Thymus (tissue), 14 donors: Measurements from ENCODE around the gene FRRS1. TPM values are rescaled to one million over a fixed set of nuclear protein-coding genes. Genes with fewer than 3 reads are reported as not detected.
A peak's percentile ranks its signal among the peaks of the same experiment; 100 is the strongest.
"Not testable (repeated sequence)": the region's sequence is repeated elsewhere in the genome, so short reads cannot be mapped to it uniquely, and the experiment has no call there.

Experiments used
- DNase-seq, 9 donors: peaks; one replicate each; pipeline ENCODE4 v3.0.0-alpha.2; 2013; ENCODE audit warnings: low spot score in 9 of 9, low read depth in 6 of 9, missing footprints in 1 of 9
- H3K27ac ChIP-seq, 2 donors: one replicate each; pipeline ENCODE4 v1.5.1; 2013; ENCODE audit warnings: control low read depth in 1 of 2, low read depth in 1 of 2, low read length in 1 of 2, mild to moderate bottlenecking in 1 of 2, moderate library complexity in 1 of 2
- H3K27me3 ChIP-seq, 2 donors: one replicate each; pipeline ENCODE4 v1.5.1; 2013; ENCODE audit warnings: low read length in 1 of 2; ENCODE audit not compliant: control insufficient read depth in 2 of 2, insufficient read depth in 1 of 2
- H3K36me3 ChIP-seq, 2 donors: one replicate each; pipeline ENCODE4 v1.5.1; 2013; ENCODE audit warnings: low read length in 1 of 2, mild to moderate bottlenecking in 1 of 2, moderate library complexity in 1 of 2; ENCODE audit not compliant: control insufficient read depth in 2 of 2, insufficient read depth in 2 of 2
- H3K4me1 ChIP-seq, 2 donors: one replicate each; pipeline ENCODE4 v1.5.1; 2013; ENCODE audit warnings: low read length in 2 of 2; ENCODE audit not compliant: control insufficient read depth in 2 of 2, insufficient read depth in 2 of 2
- H3K4me3 ChIP-seq, 2 donors: one replicate each; pipeline ENCODE4 v1.5.1; 2013; ENCODE audit warnings: low read length in 2 of 2, control low read depth in 1 of 2, mild to moderate bottlenecking in 1 of 2
- H3K9me3 ChIP-seq, 2 donors: one replicate each; pipeline ENCODE4 v1.5.1; 2013; ENCODE audit warnings: low read length in 1 of 2, mild to moderate bottlenecking in 1 of 2; ENCODE audit not compliant: control insufficient read depth in 2 of 2, insufficient read depth in 1 of 2
- WGBS: extraction: QIAGEN DNeasy Blood & Tissue Kit; methylation state at CpG from one replicate; pipeline ENCODE4 v1.1.7; 2013; 5-methylcytosine and 5-hydroxymethylcytosine counted together
- long read RNA-seq, 10 donors: transcript quantifications; one replicate each; lab custom pipeline, GENCODE V29; 2026
- polyA plus RNA-seq: library from polyadenylated mRNA; stranded (reverse); fragments of 200-250 nt; gene quantifications from one replicate; pipeline ENCODE4 v1.2.3, GENCODE V29; 2013
- total RNA-seq: library from RNA; stranded (reverse); fragments of 120-200 nt; gene quantifications from one replicate; pipeline ENCODE4 v1.2.4, GENCODE V29; 2013
- donor health status: healthy.

FRRS1 gene, protein sequence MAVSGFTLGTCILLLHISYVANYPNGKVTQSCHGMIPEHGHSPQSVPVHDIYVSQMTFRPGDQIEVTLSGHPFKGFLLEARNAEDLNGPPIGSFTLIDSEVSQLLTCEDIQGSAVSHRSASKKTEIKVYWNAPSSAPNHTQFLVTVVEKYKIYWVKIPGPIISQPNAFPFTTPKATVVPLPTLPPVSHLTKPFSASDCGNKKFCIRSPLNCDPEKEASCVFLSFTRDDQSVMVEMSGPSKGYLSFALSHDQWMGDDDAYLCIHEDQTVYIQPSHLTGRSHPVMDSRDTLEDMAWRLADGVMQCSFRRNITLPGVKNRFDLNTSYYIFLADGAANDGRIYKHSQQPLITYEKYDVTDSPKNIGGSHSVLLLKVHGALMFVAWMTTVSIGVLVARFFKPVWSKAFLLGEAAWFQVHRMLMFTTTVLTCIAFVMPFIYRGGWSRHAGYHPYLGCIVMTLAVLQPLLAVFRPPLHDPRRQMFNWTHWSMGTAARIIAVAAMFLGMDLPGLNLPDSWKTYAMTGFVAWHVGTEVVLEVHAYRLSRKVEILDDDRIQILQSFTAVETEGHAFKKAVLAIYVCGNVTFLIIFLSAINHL
- total RNA-seq (8.7 TPM), polyA plus RNA-seq (0.87 TPM)
- long read RNA-seq, donor 1, result 0 reads
- long read RNA-seq, donor 2, result 0 reads
- long read RNA-seq, donor 3, result 0 reads
- long read RNA-seq, donor 4, result 0 reads
- long read RNA-seq, donor 5, result 0 reads
- long read RNA-seq, donor 6, result 0 reads
- long read RNA-seq, donor 7, result 0 reads
- long read RNA-seq, donor 8, result 0 reads
- long read RNA-seq, donor 9, result 0 reads
- long read RNA-seq, donor 10, result 0 reads

DNA sequence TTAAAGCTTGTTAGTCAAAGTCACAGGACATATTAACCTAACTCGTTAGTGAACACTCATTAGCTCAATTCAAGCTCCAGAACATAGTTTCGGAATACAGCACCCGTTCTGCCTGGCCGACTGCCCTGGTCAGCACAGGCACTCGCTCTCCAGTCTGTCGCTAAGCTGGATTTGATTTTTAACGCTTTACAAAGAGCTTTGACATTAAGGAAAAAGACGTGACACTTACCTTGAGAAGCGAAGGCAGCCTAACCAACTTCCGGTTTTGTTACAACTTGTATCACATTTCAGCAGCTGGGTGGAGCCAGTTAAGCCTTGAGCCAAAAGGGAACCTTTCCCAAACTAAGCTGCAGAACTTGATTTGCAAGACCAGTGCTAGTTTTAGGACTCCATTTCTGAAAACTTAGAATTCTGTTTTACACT, at the start of gene FRRS1:
TSS of gene FRRS1 (minus strand) at position 258 of the 423 bp plus-strand sequence. CDS start 17,867 bp downstream, outside the sequence.
- Histone ChIP-seq H3K27me3 (no peaks in the 10 kb centered on the region), H3K27ac (peak within 1 kb of the TSS; percentile 55 to 71), H3K9me3 (no peaks in the 10 kb centered on the region), H3K4me1 (no peaks in the 10 kb centered on the region), H3K36me3 (no peaks in the 10 kb centered on the region), H3K4me3 (peak within 1 kb of the TSS; percentile 54 to 58)
- 1% methylated on average over 10 of the region's 10 CpGs for WGBS
- DNase-seq, result peak; percentile 40 to 88 (median 67)

DNA sequence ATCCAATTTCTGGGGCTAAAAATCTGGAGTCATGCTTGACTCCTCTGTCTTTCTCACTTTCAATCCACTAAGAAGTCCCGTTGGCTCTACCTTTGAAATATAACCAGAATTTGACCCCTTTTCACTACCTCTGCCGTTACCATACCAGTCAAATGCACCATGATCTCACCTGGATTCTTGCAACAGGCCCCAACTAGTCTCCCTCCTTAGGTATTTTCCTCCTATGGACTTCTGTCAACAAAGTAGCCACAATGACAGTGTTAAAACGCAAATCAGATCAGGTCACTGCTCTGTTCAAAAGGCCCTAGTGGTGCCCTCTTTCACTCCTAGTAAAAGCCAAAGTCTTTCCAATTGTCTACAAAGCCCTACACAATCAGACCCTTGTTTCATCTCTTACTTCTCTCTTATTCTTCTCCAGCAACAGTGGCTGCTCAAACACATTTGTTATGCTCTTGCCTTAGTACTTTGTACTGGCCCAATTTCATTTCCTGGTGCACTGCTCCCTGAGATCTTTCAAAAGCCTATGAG, 48.0 kb upstream of the FRRS1 start:
- WGBS, result 93% methylated on average over 3 of the region's 3 CpGs
- H3K36me3 ChIP-seq, result no peaks in the 10 kb centered on the region
- H3K27ac ChIP-seq, result peak overlapping the region in 1 of 2 donors; percentile 18
- H3K9me3 ChIP-seq, result no peaks in the 10 kb centered on the region
- no peak overlapping the region for H3K4me3 ChIP-seq
- no peaks in the 10 kb centered on the region for H3K27me3 ChIP-seq
- DNase-seq, result no peak
- peaks cover 0 to 5% of the 10 kb centered on the region in 2 donors for H3K4me1 ChIP-seq

DNA sequence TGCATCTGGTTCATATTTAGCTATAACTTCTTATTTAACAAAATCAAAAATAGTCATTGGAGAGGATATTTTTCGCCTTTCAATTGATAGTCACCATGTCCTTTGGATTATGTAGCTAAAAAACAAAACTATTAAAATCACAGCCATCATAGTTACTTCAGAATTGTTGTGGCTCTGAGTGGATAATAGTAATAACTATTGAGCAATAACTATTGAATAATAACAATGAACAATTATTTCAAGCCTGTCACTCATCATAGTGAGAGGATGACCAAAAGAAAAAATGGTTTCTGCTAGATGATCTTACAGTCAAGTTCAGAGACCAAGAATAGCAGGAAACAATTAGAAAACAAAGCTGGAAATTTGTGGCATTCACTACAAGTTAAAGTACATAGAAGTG, 45.3 kb upstream of the FRRS1 start:
- WGBS, result 99% methylated on average over 1 of the region's 1 CpG
- no peak for DNase-seq
- no peaks in the 10 kb centered on the region for H3K9me3 ChIP-seq

DNA sequence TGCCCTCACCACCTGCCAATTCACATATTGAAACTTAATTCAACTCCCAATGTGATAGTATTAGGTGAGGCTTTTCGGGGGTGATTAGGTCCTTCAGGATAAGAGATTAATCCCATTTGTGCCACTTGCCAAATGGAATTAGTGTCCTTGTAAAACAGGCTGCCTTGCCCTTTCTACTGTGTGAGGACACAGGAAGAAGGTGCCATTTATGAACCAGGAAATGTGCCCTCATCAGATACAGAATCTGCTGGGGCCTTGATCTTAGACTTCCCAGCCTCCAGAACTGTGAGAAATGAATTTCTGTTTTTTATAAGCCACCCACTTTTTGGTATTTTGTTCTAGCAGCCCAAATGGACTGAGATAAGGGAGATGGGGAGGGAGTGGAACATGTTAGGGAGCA, 44.6 kb upstream of the FRRS1 start:
- WGBS, result 98% methylated on average over 1 of the region's 1 CpG

More for the DNA sequence above, 45.3 kb upstream of the FRRS1 start:
- Histone ChIP-seq H3K27ac (no peak overlapping the region), H3K27me3 (no peaks in the 10 kb centered on the region), H3K36me3 (no peaks in the 10 kb centered on the region), H3K4me3 (no peak overlapping the region), H3K4me1 (peaks cover 0 to 5% of the 10 kb centered on the region in 2 donors)

DNA sequence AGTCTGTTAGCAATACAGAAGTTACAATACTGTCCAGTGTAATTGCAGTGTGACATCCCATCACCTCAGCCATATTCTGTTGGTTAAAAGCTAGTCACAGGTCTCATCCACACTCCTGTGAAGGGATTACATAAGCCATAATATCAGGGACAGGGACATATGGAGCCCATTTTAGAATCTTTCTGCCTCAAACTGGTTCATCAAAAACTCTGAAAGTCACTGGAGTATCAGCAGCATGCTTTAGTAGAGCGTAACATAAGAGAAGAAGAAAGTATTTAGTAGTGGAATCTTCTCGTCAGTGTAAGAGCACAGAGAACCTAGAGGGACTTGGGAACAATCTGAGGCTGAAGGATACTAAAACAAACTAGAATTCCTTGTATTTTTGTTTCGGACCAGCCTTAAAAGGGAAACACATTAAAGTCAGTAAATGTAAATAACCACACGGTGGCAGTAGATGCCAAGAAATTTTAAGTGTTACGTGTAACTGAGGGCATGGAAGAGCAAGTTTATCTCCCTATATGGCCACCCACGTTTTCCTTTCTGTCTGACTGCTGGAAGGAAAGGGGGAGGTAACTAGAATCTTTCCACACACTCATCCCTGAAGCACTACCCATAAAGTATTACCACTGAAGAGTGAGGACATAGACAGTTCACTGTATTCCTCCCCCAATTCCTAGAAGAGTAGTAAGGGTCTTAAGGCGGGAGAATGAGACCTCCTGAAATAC, 42.1 kb upstream of the FRRS1 start:
- Histone ChIP-seq H3K9me3 (no peaks in the 10 kb centered on the region), H3K4me3 (no peak overlapping the region), H3K36me3 (no peaks in the 10 kb centered on the region), H3K4me1 (peaks cover 0 to 5% of the 10 kb centered on the region in 2 donors), H3K27ac (peak overlapping the region in 1 of 2 donors; percentile 24), H3K27me3 (no peaks in the 10 kb centered on the region)
- DNase-seq, result peak; percentile 40 to 85 (median 76)
- WGBS, result 29% methylated on average over 7 of the region's 7 CpGs

More for the DNA sequence above, 44.6 kb upstream of the FRRS1 start:
- Histone ChIP-seq H3K36me3 (no peaks in the 10 kb centered on the region), H3K27ac (no peak overlapping the region), H3K4me1 (peaks cover 0 to 5% of the 10 kb centered on the region in 2 donors), H3K4me3 (no peak overlapping the region), H3K9me3 (no peaks in the 10 kb centered on the region), H3K27me3 (no peaks in the 10 kb centered on the region)
- no peak for DNase-seq

DNA sequence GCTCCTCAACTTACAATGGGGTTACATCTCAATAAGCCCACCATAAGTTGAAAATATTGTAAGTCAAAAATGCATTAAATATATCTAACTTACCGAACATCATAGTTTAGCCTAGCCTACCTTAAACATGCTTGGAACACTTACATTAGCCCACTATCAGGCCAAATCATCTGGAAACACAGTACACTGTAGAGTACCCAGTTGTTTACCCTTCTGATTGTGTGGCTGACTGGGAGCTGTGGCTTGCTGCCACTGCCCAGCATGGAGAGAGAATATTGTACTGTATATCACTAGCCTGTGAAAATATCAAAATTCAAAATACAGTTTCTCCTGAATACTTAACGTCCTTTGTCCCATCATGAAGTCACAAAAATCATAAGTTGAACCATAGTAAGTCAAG, 40.4 kb upstream of the FRRS1 start:
- no peaks in the 10 kb centered on the region for H3K36me3 ChIP-seq
- H3K9me3 ChIP-seq, result no peaks in the 10 kb centered on the region
- no peak overlapping the region for H3K27ac ChIP-seq
- peaks cover 0 to 5% of the 10 kb centered on the region in 2 donors for H3K4me1 ChIP-seq
- WGBS, result 96% methylated on average over 2 of the region's 2 CpGs
- H3K4me3 ChIP-seq, result no peak overlapping the region
- H3K27me3 ChIP-seq, result no peaks in the 10 kb centered on the region
- no peak for DNase-seq

DNA sequence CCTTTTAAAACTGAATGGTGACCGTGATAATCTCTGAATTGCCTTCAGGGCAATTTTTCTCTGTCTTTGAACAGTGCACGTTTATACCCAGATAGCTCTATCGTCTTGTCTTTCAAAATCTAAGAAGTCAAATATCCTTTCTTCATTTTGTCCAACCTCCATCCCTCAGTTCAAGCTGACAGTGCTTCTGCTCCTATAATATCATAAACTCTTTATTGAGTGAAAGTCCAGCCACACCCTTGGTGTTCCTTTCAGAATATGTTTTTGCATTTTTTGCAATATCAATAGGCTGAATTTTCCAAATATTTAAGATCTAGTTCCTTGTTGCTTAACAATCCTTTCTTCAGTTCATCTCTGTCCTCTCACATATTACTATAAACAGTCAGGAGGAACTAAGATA, 35.1 kb upstream of the FRRS1 start:
- no peaks in the 10 kb centered on the region for H3K9me3 ChIP-seq
- no peaks in the 10 kb centered on the region for H3K27me3 ChIP-seq
- H3K4me1 ChIP-seq, result no peaks in the 10 kb centered on the region
- DNase-seq, result no peak
- H3K27ac ChIP-seq, result no peak overlapping the region
- H3K36me3 ChIP-seq, result no peaks in the 10 kb centered on the region
- over 99% methylated on average over 3 of the region's 3 CpGs for WGBS
- H3K4me3 ChIP-seq, result no peak overlapping the region

DNA sequence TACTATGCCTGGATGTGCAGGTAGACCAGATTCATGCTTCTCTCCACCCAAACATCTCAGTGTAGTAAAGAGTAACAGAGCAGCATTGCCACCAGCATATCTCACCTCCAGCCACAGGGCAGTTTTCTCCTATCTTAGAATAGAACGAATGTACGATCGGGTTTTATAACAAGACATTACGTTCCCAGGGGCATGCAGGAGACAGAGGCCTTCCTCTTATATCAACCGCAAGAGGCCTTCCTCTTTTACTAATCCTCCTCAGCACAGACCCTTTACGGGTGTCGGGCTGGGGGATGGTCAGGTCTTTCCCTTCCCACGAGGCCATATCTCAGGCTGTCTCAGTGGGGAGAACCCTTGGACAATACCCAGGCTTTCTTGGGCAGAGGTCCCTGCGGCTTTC, 27.4 kb upstream of the FRRS1 start:
- H3K36me3 ChIP-seq, DNase-seq, H3K4me1 ChIP-seq, H3K27me3 ChIP-seq, H3K27ac ChIP-seq, H3K9me3 ChIP-seq, H3K4me3 ChIP-seq: not testable (repeated sequence)
- 38% methylated on average over 9 of the region's 9 CpGs for WGBS
